WTC11 (cell line): ENCODE measurements around the gene PODN. TPM values are rescaled to one million over a fixed set of nuclear protein-coding genes. Genes with fewer than 3 reads are reported as not detected.
A peak's percentile ranks its signal among the peaks of the same experiment; 100 is the strongest.

Source experiments
- ATAC-seq: fragments of 200-7000 bp; cut with Tn5 transposase; 2 replicates; pipeline ENCODE4 v1.10.0; 2021; ENCODE audit warnings: mild to moderate bottlenecking, moderate library complexity
- CTCF ChIA-PET: fragments of 300-600 bp; sonication (Branson Sonifier 250); formaldehyde crosslinking; loops from one replicate; lab custom pipeline; 2021; ENCODE audit warnings: antibody characterized with exemption; lab: Charles Lee
- POLR2A ChIA-PET: fragments of 350-600 bp; sonication (Branson Sonifier 250); formaldehyde crosslinking; loops from one replicate; lab custom pipeline; 2021; ENCODE audit warnings: antibody characterized with exemption; lab: Charles Lee
- DNase-seq: peaks from one replicate; pipeline ENCODE4 v3.0.0; 2021; ENCODE audit warnings: low spot score
- H3K27ac Mint-ChIP-seq: 2 replicates; pipeline ENCODE4 v1.8.0; 2021; ENCODE audit warnings: mixed read lengths
- H3K27me3 Mint-ChIP-seq: 2 replicates; pipeline ENCODE4 v1.8.0; 2021; ENCODE audit warnings: low read depth, mild to moderate bottlenecking, moderate library complexity, mixed read lengths
- H3K36me3 Mint-ChIP-seq: 2 replicates; pipeline ENCODE4 v1.8.0; 2021; ENCODE audit warnings: mixed read lengths
- H3K4me1 Mint-ChIP-seq: 2 replicates; pipeline ENCODE4 v1.8.0; 2022; ENCODE audit warnings: mixed read lengths
- H3K4me3 Mint-ChIP-seq: 2 replicates; pipeline ENCODE4 v1.8.0; 2021; ENCODE audit warnings: mild to moderate bottlenecking, moderate library complexity, mixed read lengths
- H3K9me3 Mint-ChIP-seq: 2 replicates; pipeline ENCODE4 v1.8.0; 2021; ENCODE audit warnings: mixed read lengths
- EMX1 ChIP-seq: fragments of 250-450 bp; sonication (Bioruptor Pico); IDR thresholded peaks from 2 replicates; pipeline ENCODE4 v1.8.0; 2021; ENCODE audit warnings: mild to moderate bottlenecking
- ESRRA ChIP-seq: sonication (generic); formaldehyde crosslinking; IDR thresholded peaks from 2 replicates; pipeline ENCODE4 v1.8.1; 2022; ENCODE audit warnings: mild to moderate bottlenecking, missing genetic modification reagents, borderline replicate concordance
- HMGA2 ChIP-seq: fragments of 250-450 bp; sonication (Bioruptor Pico); IDR thresholded peaks from 2 replicates; pipeline ENCODE4 v1.4.0; 2021; ENCODE audit warnings: mild to moderate bottlenecking, moderate library complexity
- MYBL2 ChIP-seq: sonication (generic); formaldehyde crosslinking; IDR thresholded peaks from 2 replicates; pipeline ENCODE4 v1.8.1; 2023; ENCODE audit warnings: mild to moderate bottlenecking, moderate library complexity, missing genetic modification reagents
- NFE2L1 ChIP-seq: sonication (generic); formaldehyde crosslinking; IDR thresholded peaks from 2 replicates; pipeline ENCODE4 v1.8.1; 2023; ENCODE audit warnings: missing genetic modification reagents
- NFYB ChIP-seq: sonication (generic); formaldehyde crosslinking; conservative IDR thresholded peaks from 2 replicates; pipeline ENCODE4 v1.8.0; 2022; ENCODE audit warnings: low read depth, missing genetic modification reagents
- OVOL2 ChIP-seq: fragments of 250-450 bp; sonication (Bioruptor Pico); IDR thresholded peaks from 2 replicates; pipeline ENCODE4 v1.9.0; 2021; ENCODE audit warnings: mild to moderate bottlenecking, borderline replicate concordance
- PRDM15 ChIP-seq: sonication (generic); formaldehyde crosslinking; IDR thresholded peaks from 2 replicates; pipeline ENCODE4 v1.8.0; 2022; ENCODE audit warnings: missing genetic modification reagents
- PRRX2 ChIP-seq: fragments of 250-450 bp; sonication (Bioruptor Pico); IDR thresholded peaks from 2 replicates; pipeline ENCODE4 v1.8.0; 2021; ENCODE audit warnings: mild to moderate bottlenecking
- TCF7 ChIP-seq: sonication (generic); formaldehyde crosslinking; IDR thresholded peaks from 2 replicates; pipeline ENCODE4 v1.8.0; 2022; ENCODE audit warnings: mild to moderate bottlenecking, low read depth, missing genetic modification reagents, moderate library complexity
- TEAD4 ChIP-seq: sonication (generic); formaldehyde crosslinking; IDR thresholded peaks from 2 replicates; pipeline ENCODE4 v1.8.0; 2022; ENCODE audit warnings: mild to moderate bottlenecking, missing genetic modification reagents
- ZMAT4 ChIP-seq: fragments of 250-450 bp; sonication (Bioruptor Pico); IDR thresholded peaks from 2 replicates; pipeline ENCODE4 v1.9.0; 2021; ENCODE audit warnings: mild to moderate bottlenecking
- ZNF671 ChIP-seq: fragments of 250-450 bp; sonication (Bioruptor Pico); IDR thresholded peaks from 2 replicates; pipeline ENCODE4 v1.8.0; 2021; ENCODE audit warnings: mild to moderate bottlenecking
- total RNA-seq: library from RNA; stranded (reverse); gene quantifications from 3 replicates; pipeline ENCODE4 v1.2.3, GENCODE V29; 2021
- TF ChIP-seq, protein P1 (sequence below): fragments of 250-450 bp; sonication (Bioruptor Pico); IDR thresholded peaks from 2 replicates; pipeline ENCODE4 v1.9.0; 2021; ENCODE audit warnings: mild to moderate bottlenecking
- TF ChIP-seq, protein P2 (sequence below): fragments of 250-450 bp; sonication (Bioruptor Pico); conservative IDR thresholded peaks from 2 replicates; pipeline ENCODE4 v1.9.0; 2021; ENCODE audit warnings: mild to moderate bottlenecking

PODN gene
- total RNA-seq, 1 experiment from 2014 or later = 0.48 TPM

DNA sequence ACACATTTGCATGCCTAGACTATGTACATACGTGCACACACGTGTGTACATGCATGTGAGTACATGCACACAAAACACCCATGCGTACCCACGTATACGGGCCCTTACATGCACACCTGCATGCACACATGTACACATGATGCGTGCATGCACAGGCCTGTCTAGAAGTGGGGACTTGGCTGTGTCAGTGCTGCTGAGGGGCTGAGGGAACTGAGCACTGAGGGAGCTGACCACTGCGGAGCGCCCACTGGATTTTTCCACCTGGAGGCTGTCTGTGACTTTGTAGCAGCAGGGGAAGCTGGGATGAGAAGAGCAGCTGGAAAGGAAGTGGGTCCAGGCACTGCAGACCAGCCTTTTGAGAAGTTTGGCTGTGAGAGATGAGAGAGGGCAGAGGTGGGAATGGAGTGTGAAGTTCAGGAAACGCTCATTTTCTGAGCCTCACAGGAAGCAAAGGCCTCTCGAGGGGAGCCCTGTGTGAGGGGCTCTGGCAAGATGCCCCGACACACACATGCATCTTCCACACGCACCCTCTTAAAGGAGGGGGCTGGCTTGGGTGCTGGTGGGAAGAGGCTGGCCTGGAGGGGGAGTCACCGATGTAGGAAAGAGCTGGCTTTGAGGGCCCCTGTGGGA, 20.9 kb downstream of the PODN start:
- CTCF ChIA-PET = interaction anchor here (0.8 to 1.3 kb wide), 2 partner anchors 99 to 103 kb away, joined by 3 to 4 read pairs; no protein-coding TSS in a partner anchor
- TF ChIP-seq PRDM15 (no peak), TEAD4 (CRISPR knock-in tag) (no peak), PRRX2 (CRISPR knock-in tag) (no peak), TCF7 (CRISPR knock-in tag) (no peak), ZNF671 (CRISPR knock-in tag) (no peak), HMGA2 (CRISPR knock-in tag) (no peak), NFE2L1 (no peak), MYBL2 (CRISPR knock-in tag) (no peak), ESRRA (CRISPR knock-in tag) (no peak), OVOL2 (no peak), NFYB (CRISPR knock-in tag) (no peak), ZMAT4 (CRISPR knock-in tag) (no peak), EMX1 (CRISPR knock-in tag) (no peak)
- TF ChIP-seq, protein P1, sequence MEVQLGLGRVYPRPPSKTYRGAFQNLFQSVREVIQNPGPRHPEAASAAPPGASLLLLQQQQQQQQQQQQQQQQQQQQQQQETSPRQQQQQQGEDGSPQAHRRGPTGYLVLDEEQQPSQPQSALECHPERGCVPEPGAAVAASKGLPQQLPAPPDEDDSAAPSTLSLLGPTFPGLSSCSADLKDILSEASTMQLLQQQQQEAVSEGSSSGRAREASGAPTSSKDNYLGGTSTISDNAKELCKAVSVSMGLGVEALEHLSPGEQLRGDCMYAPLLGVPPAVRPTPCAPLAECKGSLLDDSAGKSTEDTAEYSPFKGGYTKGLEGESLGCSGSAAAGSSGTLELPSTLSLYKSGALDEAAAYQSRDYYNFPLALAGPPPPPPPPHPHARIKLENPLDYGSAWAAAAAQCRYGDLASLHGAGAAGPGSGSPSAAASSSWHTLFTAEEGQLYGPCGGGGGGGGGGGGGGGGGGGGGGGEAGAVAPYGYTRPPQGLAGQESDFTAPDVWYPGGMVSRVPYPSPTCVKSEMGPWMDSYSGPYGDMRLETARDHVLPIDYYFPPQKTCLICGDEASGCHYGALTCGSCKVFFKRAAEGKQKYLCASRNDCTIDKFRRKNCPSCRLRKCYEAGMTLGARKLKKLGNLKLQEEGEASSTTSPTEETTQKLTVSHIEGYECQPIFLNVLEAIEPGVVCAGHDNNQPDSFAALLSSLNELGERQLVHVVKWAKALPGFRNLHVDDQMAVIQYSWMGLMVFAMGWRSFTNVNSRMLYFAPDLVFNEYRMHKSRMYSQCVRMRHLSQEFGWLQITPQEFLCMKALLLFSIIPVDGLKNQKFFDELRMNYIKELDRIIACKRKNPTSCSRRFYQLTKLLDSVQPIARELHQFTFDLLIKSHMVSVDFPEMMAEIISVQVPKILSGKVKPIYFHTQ = no peak
- TF ChIP-seq, protein P2, sequence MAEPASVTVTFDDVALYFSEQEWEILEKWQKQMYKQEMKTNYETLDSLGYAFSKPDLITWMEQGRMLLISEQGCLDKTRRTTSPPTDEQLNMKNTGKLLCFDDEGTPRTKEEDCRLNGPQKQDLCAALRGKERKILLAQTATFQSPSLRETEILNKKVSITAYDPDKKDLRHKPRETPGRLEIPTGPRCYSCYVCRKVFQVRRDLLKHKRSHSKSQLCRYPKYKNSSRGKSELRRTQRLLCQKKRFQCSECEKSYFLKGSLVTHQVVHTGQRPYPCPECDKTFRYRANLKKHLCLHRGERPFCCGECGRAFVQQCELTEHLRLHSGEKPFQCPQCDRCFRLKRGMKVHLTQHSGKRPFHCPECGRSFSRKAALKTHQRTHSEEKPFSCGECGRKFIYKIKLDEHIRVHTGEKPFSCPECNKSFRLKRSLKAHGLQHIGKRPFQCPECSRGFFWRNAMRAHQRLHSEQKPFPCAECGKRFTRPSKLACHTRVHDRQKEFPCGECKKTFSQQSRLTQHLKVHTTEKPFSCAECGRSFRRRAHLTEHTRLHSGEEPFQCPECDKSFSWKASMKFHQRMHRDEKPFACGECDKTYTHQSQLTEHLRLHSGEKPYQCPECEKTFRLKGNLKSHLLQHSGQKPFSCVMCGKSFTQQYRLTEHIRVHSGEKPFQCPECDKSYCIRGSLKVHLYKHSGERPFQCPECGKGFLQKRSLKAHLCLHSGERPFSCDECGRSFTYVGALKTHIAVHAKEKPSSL (CRISPR knock-in tag) = no peak
- TF ChIP-seq, all 79 proteins: peak for 0
- Mint-ChIP-seq H3K36me3 (no peaks in the 10 kb centered on the region), H3K4me3 (no peak overlapping the region), H3K9me3 (no peaks in the 10 kb centered on the region), H3K4me1 (peaks cover 13% of the 10 kb centered on the region), H3K27me3 (no peaks in the 10 kb centered on the region; the same call in 1 of the 2 replicates), H3K27ac (peak overlapping the region; percentile 49; the same call in 1 of the 2 replicates)
- DNase-seq (no peak), ATAC-seq (no peak)
- POLR2A ChIA-PET = no interaction called here
